Measurements from ENCODE around the gene JADE2.
"Not testable (repeated sequence)": the region's sequence is repeated elsewhere in the genome, so short reads cannot be mapped to it uniquely, and the experiment has no call there.

The JADE2 gene

GRCh38 chr5:134524826-134525682, at the start of gene JADE2:
Gene JADE2, plus strand, starts transcription at chr5:134525670. Its CDS starts 10,188 bp downstream, at chr5:134535858.
- peak; percentile 80 for DNase-seq

DNA sequence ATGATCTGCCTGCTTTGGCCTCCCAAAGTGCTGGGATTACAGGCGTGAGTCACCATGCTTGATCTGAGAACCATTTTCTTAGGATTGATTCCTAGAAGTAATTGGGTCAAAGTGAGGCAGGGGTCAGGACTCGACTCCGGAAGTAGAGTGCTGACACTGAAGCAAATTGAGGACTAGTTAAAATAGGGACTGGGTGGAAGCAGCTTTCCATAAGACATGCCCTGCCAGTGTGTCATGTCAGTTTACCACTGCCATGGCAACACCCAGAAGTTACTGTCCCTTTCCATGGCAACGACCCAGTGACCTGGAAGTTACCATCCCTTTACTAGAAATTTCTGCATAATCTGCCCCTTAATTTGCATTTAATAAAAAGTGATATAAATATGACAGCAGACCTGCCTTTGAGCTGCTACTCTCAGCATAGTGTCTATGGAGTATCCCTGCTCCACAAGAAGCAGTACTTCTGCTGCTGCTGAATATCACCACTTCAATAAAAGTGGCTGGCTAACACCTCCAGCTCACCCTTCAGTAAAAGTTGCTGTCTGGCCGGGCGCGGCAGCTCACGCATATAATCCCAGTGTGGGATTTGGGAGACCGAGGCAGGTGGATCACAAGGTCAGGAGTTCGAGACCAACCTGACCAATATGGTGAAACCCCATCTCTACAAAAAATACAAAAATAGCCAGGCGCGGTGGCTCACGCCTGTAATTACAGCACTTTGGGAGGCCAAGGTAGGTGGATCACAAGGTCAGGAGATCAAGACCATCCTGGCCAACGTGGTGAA, 47.8 kb upstream of the JADE2 start:
- DNase-seq: no peak

- no peak for DNase-seq
Observed at GRCh38 chr5:134479839-134480238, 45.6 kb upstream of the JADE2 start.

- no peak for DNase-seq
Observed at GRCh38 chr5:134489227-134489944, 36.1 kb upstream of the JADE2 start.

DNA sequence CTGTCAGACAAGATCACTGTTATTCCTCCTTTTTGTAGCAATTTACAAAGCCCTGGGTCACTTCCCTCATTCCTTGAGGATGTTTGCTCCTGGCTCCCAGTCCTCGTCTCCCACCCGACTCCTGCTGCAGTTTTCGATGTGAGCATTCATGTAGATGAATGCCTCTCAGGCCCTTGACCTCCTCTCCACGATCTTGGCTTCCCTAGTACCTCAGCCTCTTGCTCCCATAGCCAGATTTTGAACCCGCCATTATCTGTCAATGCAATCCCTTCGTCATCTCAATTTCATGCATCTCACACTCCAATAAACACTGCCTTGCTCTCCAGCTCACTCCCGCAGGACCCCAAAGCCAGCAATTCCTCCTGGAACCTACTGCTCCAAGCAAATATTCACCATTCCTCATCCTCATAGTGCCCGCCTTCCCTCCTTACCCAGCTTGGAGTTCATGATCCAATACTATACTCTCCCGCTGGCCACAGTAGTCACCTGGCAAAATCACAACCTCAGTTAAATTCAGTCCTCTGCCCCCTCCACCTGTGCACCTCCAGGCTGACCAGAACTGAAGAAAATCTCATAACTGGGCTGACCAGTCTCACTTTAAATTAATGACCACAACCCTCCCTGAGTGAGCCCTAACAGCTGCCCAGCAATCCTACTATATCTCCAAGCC, 35.1 kb upstream of the JADE2 start:
- DNase-seq: no peak

GRCh38 chr5:134490925-134491271, 34.6 kb upstream of the JADE2 start:
- no peak for DNase-seq

DNA sequence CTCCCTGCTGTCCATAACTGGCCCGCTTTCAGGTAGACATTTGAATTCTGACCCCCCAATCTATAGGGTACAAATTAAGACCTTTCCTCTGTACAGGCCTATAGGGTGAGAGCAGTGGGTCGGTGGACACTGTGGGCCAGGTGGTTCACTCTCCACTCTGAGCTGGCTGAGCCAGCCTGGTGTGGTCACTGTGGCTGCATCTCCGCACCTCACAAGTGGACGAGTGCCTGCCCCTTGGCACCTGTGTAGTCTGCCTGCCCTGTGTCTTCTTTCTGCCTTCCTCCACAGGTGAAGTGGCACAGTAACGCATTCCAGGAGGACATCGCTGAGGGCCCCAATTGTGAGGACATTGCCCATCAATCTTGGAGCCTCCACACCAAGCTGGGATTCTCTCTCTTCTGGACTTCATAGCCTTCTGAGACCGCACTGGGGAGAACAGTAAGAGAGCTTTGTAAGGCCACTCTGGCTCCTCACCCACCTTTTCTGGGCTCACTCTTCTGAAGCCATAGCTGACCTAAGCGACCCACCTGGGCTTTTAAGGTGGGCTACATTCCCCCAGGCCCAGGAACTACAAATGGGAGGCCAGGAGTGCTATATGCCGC, 33.5 kb upstream of the JADE2 start:
- no peak for DNase-seq

DNA sequence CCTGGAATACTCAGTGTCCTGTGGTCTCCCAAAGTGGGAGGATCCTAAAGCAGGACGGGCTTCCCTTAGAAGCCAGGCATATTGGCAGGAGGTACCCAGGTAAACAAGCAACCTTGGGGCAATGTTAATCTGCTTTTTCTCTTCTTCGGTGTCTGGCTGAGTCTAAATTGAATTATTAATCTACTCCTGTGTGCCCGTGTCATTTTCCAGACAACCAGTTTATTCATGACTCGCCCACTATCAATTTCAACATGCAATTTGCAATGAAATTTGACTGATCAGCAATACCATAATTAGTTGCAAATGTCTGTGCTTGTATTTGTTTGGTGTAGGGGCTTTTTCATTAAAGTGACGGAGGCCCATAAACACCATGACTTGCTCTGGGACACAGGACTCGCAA, 32.9 kb upstream of the JADE2 start:
- DNase-seq: no peak

- DNase-seq: no peak
Observed at GRCh38 chr5:134493461-134494055, 31.9 kb upstream of the JADE2 start.

- DNase-seq: no peak
Observed at GRCh38 chr5:134494780-134495179, 30.7 kb upstream of the JADE2 start.

DNA sequence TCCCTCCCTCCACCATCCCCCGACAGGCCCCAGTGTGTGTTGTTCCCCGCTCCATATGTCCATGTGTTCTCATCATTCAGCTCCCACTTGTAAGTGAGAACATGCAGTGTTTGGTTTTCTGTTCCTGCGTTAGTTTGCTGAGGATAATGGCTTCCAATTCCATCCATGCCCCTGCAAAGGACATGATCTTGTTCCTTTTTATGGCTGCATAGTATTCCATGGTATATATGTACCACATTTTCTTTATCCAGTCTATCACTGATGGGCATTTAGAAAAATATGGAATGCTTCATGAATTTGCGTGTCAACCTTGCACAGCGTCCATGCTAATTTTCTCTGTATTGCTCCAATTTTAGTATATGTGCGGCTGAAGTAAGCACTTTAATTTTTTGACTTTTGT, 25.6 kb upstream of the JADE2 start:
- not testable (repeated sequence) for DNase-seq

- no peak for DNase-seq
Observed at GRCh38 chr5:134500699-134501430, 24.6 kb upstream of the JADE2 start.

DNA sequence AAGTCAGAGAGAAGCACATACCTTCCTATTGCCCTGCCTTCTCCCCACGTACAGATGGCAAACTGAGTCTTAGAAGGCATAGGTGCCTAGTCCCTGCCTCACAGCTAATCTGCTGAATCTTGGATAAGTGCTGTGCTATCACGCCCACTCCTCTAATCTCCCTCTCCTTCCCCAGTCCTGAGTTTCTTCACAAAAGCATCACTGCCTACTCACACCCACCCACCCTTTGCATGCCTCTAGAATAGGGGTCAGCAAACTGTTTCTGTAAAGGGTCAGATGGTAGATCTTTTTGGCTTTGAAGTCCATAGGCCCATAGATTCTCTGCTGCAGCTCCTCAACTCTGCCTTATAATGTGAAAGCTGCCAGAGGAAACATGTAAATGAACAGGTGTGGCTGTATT, 23.2 kb upstream of the JADE2 start:
- no peak for DNase-seq

GRCh38 chr5:134503088-134503936, 22.2 kb upstream of the JADE2 start:
- peak; percentile 39 for DNase-seq

- DNase-seq: no peak
Observed at GRCh38 chr5:134503937-134504437, 21.5 kb upstream of the JADE2 start.

- DNase-seq: no peak
Observed at GRCh38 chr5:134504629-134505300, 20.7 kb upstream of the JADE2 start.

DNA sequence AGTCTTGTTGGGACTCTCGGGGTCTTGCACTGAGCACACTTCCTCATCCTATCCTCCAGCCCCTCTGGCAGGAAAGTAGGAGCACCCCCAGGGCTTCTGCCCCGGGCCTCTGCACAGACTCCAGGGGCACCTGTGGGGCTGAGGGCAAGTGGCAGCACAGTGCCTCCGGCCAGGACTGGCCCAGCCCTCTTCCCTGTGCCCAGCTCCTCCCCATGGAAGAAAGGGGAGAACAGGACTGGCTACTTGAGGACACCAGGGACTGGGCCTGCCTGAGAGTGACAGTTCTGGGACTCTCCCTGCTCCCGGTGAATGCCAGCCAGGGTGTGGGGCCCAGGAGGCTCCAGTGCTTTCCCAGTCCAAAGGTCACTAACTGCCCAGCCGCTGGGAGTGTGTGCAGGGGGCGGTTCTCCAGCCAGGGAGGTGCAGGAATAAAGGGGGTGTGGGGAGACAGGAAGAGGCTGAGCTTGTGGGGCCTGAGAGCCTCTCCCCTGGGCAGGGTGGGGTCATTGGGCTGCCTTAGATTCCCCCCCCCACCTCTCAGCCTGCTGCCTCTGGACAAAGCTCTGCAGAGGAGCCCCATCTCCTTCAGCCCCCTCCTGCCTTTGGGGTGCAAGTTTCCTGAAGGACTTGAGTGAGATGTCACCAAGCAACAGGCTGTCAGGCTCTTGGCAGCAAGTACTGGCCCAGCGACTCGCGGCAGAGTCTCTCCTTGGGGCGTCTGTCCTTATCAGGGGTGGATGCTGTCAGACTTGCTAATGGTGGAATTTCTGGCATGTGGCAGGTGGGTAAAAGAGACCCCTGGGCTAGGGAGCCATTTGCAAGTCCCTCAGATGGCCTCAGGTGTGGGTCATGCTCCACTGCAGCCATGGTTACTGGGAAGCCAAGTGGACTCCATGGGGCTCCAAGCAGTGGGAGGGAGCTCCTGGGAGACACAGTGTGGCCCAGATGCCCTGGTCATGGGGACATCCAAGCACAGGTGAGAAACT, 19.1 kb upstream of the JADE2 start:
- no peak for DNase-seq

- no peak for DNase-seq
Observed at GRCh38 chr5:134507452-134507851, 18.0 kb upstream of the JADE2 start.
